HepG2 (cell line): ENCODE results near the gene CABLES2. TPM values are rescaled to one million over a fixed set of nuclear protein-coding genes. Genes with fewer than 3 reads are reported as not detected.

Experiments used
- FOXK1 ChIP-seq: sonication (generic); formaldehyde crosslinking; IDR thresholded peaks from 2 replicates; pipeline ENCODE4 v1.4.0; 2020; ENCODE audit warnings: low read depth, missing genetic modification reagents, borderline replicate concordance
- KAT8 ChIP-seq: IDR thresholded peaks from 2 replicates; pipeline ENCODE4 v1.6.1; 2016; ENCODE audit warnings: missing genetic modification reagents, missing compliant biosample characterization
- MYNN ChIP-seq: sonication (generic); formaldehyde crosslinking; IDR thresholded peaks from 2 replicates; pipeline ENCODE4 v1.4.0; 2020; ENCODE audit warnings: mild to moderate bottlenecking, low read depth, missing genetic modification reagents
- NAIF1 ChIP-seq: sonication (generic); formaldehyde crosslinking; IDR thresholded peaks from 2 replicates; pipeline ENCODE4 v1.5.0; 2020; ENCODE audit warnings: mild to moderate bottlenecking, missing genetic modification reagents, borderline replicate concordance
- RBAK ChIP-seq: sonication (generic); formaldehyde crosslinking; IDR thresholded peaks from 2 replicates; pipeline ENCODE4 v1.5.1; 2020; ENCODE audit warnings: mild to moderate bottlenecking, missing genetic modification reagents
- ZBTB4 ChIP-seq: sonication (generic); formaldehyde crosslinking; IDR thresholded peaks from 2 replicates; pipeline ENCODE4 v1.4.0; 2020; ENCODE audit warnings: missing genetic modification reagents, mild to moderate bottlenecking, borderline replicate concordance
- ZBTB40 ChIP-seq, 2 experiments: fragments of 450-650 bp in 1 of 2; sonication (generic) in 1 of 2; formaldehyde crosslinking in 1 of 2; IDR thresholded peaks; 2 replicates each; pipeline versions ENCODE4 v1.6.1 to v1.8.0; 2016 to 2022; ENCODE audit warnings: antibody characterized with exemption in 1 of 2, mild to moderate bottlenecking in 1 of 2, missing genetic modification reagents in 1 of 2
- ZIK1 ChIP-seq: sonication (generic); formaldehyde crosslinking; IDR thresholded peaks from 2 replicates; pipeline ENCODE4 v1.5.0; 2020; ENCODE audit warnings: mild to moderate bottlenecking, low read depth, missing genetic modification reagents, borderline replicate concordance
- ZNF331 ChIP-seq: sonication (generic); formaldehyde crosslinking; IDR thresholded peaks from 2 replicates; pipeline ENCODE4 v1.4.0; 2020; ENCODE audit warnings: missing genetic modification reagents
- ZNF609 ChIP-seq: sonication (generic); formaldehyde crosslinking; IDR thresholded peaks from 2 replicates; pipeline ENCODE4 v1.4.0; 2020; ENCODE audit warnings: mild to moderate bottlenecking, missing genetic modification reagents, borderline replicate concordance
- polyA plus RNA-seq, 8 experiments: library from polyadenylated mRNA; depleted of rRNA in 3 of 8; stranded (reverse) in 7 of 8; unstranded in 1 of 8; fragments of >200 nt; fragmentation: Illumina TruSeq in 4 of 8; extraction: Trizol in 4 of 8; gene quantifications; 2 replicates each; pipeline versions ENCODE4 v1.2.1 to v1.2.3, GENCODE V29; 2011 to 2016; ENCODE audit warnings: low read depth in 4 of 8, missing spikeins in 1 of 8, mixed read lengths in 1 of 8; ENCODE audit not compliant: insufficient read depth in 1 of 8
- total RNA-seq, 5 experiments: library from RNA; depleted of rRNA; stranded (reverse); fragments of >200 nt; fragmentation: Illumina TruSeq; extraction: Trizol; gene quantifications; 2 replicates each; pipeline ENCODE4 v1.2.3, GENCODE V29; 2016; ENCODE audit warnings: low read depth in 1 of 5

The CABLES2 gene
- total and polyA plus RNA-seq, 2 of the 13 experiments (the other 11 are each of a cell fraction or from before 2014, with no cell fraction given): 5.2 to 9.7 TPM

- TF ChIP-seq ZBTB4 (no peak), FOXK1 (no peak), ZNF609 (CRISPR knock-in tag) (peak; percentile 58; the same call in 1 of the 2 replicates), NAIF1 (CRISPR knock-in tag) (no peak), RBAK (CRISPR knock-in tag) (no peak), ZNF331 (CRISPR knock-in tag) (no peak), KAT8 (CRISPR knock-in tag) (no peak), ZIK1 (peak; percentile 67; the same call in 1 of the 2 replicates), MYNN (CRISPR knock-in tag) (no peak), ZBTB40 (IDR thresholded peaks at IDR 0.05) (no peak), ZBTB40 (CRISPR knock-in tag; IDR thresholded peaks at IDR 0.05) (no peak)
These were observed 36.8 kb downstream of the CABLES2 start (continued) for GRCh38 chr20:62370115-62370806.
